Natural killer cell treated with Interleukin-12 subunit alpha and Interleukin-12 subunit beta and Interleukin-15 and Interleukin-18, amount 100 ng/mL, for 72 hours (primary cell): Measurements from ENCODE around the gene CAST. TPM values are rescaled to one million over a fixed set of nuclear protein-coding genes. Genes with fewer than 3 reads are reported as not detected.
"Not testable (repeated sequence)": the region's sequence is repeated elsewhere in the genome, so short reads cannot be mapped to it uniquely, and the experiment has no call there.

Experiments
- ATAC-seq, 2 donors: fragments of 150-1000 bp; cut with Tn5 transposase in 1 of 2; sonication (Bioruptor Pico), chemical (Tn5 transposase) in 1 of 2; 2 replicates each; pipeline ENCODE4 v1.10.0; 2021
- DNase-seq: peaks from one replicate; pipeline ENCODE4 v3.0.0; 2022; ENCODE audit warnings: low spot score
- H3K27ac Mint-ChIP-seq, 2 donors: 1 replicate in 1 of 2; 2 replicates in 1 of 2; pipeline ENCODE4 v1.8.0; 2022; ENCODE audit warnings: mixed read lengths in 2 of 2, mild to moderate bottlenecking in 1 of 2, moderate library complexity in 1 of 2
- H3K27me3 Mint-ChIP-seq, 2 donors: 1 replicate in 1 of 2; 2 replicates in 1 of 2; pipeline ENCODE4 v1.8.0; 2022; ENCODE audit warnings: mixed read lengths in 2 of 2
- H3K36me3 Mint-ChIP-seq: one replicate; pipeline ENCODE4 v1.8.0; 2022; ENCODE audit warnings: mixed read lengths
- H3K4me1 Mint-ChIP-seq, 2 donors: 1 replicate in 1 of 2; 2 replicates in 1 of 2; pipeline ENCODE4 v1.8.0; 2022; ENCODE audit warnings: low read depth in 2 of 2, mixed read lengths in 2 of 2, mild to moderate bottlenecking in 1 of 2
- H3K4me3 Mint-ChIP-seq: one replicate; pipeline ENCODE4 v1.8.0; 2022; ENCODE audit warnings: mixed read lengths
- H3K9me3 Mint-ChIP-seq: 2 replicates; pipeline ENCODE4 v1.8.0; 2022; ENCODE audit warnings: mixed read lengths
- total RNA-seq, 2 donors: library from RNA; stranded (reverse); gene quantifications; one replicate each; pipeline ENCODE4 v1.2.3, GENCODE V29; 2022

Gene CAST
- total RNA-seq, 2 donors from 2014 or later = 86.3 to 101 TPM

DNA sequence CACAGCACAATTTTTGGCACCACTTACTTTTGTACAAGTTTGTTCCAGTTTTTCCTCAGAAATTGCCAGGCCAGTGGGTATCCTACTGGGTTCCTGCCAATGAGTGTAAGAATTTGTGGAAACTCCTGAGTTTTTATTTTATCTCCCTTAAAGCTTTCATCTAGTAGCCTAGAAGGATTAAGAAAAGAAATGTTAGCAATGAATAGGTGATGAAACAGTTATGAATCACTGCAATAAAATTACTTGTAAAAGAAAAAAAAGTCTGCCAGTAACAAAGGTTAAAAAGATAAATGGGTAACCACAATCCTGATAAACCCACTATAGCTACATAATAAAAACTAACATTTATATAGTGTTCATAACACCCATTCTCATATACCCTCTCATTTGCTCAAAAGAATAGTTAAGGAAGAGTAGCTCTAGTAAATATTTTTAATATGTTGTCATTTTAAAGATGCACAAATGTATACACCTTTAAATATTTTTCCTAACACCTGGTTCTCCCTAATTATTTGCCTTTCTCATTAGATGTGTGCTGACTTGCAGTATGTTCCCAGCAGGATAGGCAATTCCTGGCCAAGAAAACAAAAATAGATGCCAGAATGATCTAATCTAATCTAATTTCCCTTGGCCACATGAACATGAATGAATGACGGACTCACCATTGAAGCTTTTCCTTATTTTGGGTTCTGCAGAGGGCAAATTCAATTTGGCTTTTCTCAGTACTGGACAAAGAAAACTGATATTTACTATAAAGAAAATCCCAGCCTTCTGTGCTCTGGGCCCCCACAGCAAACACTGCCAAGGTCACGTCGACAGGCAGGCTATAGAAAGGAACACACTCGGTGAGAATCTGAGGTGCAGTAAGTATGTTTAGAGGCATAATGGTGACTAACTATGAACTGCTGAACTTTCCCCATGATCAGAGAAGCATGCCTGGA is 119.1 kb downstream of the CAST start:
- H3K4me3 Mint-ChIP-seq = no peak overlapping the region
- H3K4me1 Mint-ChIP-seq = peaks cover 0 to 8% of the 10 kb centered on the region in 2 donors
- DNase-seq (no peak), ATAC-seq (no peak)
- peaks cover 39% of the 10 kb centered on the region for H3K36me3 Mint-ChIP-seq
- no peaks in the 10 kb centered on the region for H3K9me3 Mint-ChIP-seq
- no peaks in the 10 kb centered on the region for H3K27me3 Mint-ChIP-seq
- peak overlapping the region; percentile 24 to 53 for H3K27ac Mint-ChIP-seq

GRCh38 chr5:96783326-96783725 is 121.2 kb downstream of the CAST start:
- ATAC-seq = no peak
- H3K4me1 Mint-ChIP-seq = peaks cover 0 to 6% of the 10 kb centered on the region in 2 donors
- peak overlapping the region; percentile 33 to 58 for H3K27ac Mint-ChIP-seq

DNA sequence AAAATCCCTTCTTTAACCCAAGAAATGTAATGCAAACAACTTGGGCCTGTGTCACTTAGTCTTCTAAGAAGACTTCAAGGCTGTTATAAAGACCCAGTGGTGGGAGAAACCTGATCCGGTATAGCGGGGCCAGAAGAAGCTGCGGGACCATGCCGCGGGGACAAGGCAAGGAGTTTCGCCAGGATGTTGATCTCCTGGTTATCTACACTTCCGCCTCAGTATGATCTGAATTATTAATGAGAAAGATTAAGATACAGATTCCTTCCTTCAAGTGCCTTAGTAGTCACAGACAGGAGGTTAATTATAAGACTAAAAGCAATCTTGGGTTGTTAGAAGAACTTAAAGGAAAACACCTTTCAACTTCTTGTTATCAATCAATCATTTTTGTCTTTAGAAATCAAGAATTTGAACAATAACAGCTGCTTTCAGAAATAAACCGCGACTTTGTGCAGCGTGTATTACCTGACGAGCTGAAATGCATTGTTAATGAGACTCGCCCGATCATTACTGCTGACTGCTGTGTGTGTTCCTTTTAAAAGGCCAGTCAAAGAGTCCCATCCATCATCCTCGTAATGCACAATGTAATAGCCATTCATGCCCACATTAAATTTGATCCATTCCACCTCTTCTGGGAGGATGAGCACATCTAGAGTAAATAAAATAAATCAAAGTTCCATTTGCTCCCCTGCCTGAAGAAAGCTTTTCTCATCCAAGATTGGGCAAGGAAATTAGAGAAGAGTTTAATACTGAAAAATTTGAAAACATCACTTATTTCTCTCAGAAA is 123.3 kb downstream of the CAST start:
- Mint-ChIP-seq H3K36me3 (peaks cover 34% of the 10 kb centered on the region), H3K4me1 (peaks cover 6% of the 10 kb centered on the region in 2 donors), H3K27ac (peak overlapping the region; percentile 7 to 74), H3K9me3 (no peaks in the 10 kb centered on the region), H3K27me3 (no peaks in the 10 kb centered on the region), H3K4me3 (no peak overlapping the region)
- DNase-seq (no peak), ATAC-seq (no peak)

More at GRCh38 chr5:96783326-96783725, 121.2 kb downstream of the CAST start:
- no peak for DNase-seq
- Mint-ChIP-seq H3K9me3 (no peaks in the 10 kb centered on the region), H3K27me3 (no peaks in the 10 kb centered on the region), H3K4me3 (no peak overlapping the region), H3K36me3 (peaks cover 28% of the 10 kb centered on the region)

DNA sequence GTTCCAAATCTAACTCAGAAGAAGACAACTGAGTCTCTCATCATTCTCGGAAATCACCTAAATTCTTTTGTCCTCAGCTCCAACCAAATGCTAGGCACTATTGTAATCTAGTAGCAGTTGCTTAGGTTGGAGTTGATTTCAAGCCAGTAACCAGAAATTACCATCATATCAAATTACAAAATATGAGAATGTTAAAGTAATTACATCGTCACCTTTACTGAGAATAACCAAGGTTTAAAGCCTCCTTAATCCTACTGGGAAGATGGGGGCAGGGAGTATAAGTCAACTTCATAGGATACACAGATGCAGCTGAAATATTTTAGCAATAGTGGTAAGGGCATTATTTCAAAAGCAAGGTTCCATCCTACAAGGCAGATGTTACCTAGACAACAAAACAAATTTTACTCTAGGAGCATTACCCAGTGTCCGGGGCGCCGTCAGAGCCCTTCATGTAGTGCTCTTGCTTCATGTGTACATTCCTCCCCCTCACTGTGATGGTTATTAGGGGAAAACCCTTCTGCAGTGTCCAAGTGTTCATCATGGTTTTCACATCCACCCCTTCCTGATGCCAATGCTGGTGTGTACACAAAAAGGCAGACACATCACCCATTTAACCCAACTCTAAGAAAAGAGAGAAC is 126.1 kb downstream of the CAST start:
- H3K27ac Mint-ChIP-seq = peak overlapping the region in 1 of 2 donors; percentile 65
- ATAC-seq (peak in 1 of 2 donors; percentile 57), DNase-seq (no peak)
- no peak overlapping the region for H3K4me3 Mint-ChIP-seq
- peaks cover 41% of the 10 kb centered on the region for H3K36me3 Mint-ChIP-seq
- no peaks in the 10 kb centered on the region for H3K9me3 Mint-ChIP-seq
- H3K27me3 Mint-ChIP-seq = no peaks in the 10 kb centered on the region
- peaks cover 12 to 16% of the 10 kb centered on the region in 2 donors for H3K4me1 Mint-ChIP-seq

DNA sequence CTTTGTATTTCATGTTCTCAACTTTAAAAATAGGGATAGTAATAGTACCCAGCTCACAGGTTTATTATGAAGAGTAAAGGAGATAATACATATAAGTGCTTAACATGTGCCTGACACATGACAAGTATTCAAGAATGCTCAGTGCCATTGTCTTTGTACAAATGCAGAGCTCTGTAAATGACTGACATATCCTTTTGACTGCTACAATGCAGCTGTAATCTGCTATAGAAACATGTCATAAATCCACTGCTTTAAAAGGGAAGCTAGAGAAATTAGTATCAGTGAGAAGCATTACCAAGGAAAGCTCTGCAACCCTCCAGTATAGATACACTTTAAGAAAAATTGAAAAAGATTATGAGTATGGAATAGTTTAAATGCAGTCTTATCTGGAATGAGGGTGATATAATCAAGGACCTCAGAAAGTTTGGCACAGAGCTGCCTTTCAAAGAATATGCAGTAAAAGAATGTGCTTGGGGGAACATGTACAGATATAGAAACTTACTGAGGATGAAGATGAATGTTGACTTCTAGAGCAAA is 127.7 kb downstream of the CAST start:
- peaks cover 18 to 28% of the 10 kb centered on the region in 2 donors for H3K4me1 Mint-ChIP-seq
- ATAC-seq (no peak), DNase-seq (no peak)
- peak overlapping the region; percentile 29 to 37 for H3K27ac Mint-ChIP-seq
- no peak overlapping the region for H3K4me3 Mint-ChIP-seq
- H3K36me3 Mint-ChIP-seq = peaks cover 46% of the 10 kb centered on the region
- no peaks in the 10 kb centered on the region for H3K27me3 Mint-ChIP-seq
- no peaks in the 10 kb centered on the region for H3K9me3 Mint-ChIP-seq

DNA sequence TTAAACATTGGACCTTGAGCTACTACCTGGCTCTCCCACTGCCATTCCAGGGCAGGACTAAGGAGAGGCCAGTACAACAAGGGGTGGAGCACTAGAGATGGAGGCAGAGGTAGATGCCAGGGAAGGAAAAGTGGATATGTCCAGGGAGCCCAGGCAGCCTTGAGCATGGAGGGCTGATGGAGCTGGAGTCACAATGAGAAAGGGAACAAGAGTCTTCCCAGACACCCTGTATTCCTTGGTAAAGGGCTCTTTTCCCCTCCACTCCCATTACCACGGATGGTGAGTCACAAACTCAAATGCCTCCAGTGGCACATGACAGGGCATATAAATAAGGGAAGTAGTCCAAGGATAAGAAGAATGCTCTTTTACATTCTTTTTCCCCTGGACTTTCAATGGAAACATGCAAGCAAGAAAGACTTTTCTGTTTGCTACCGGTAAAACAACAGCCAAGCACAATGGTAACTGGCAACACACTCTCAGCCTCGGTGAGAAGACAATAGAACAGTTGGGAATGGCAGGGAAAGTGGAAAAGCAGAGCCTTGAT is 128.9 kb downstream of the CAST start:
- DNase-seq = no peak
- no peak overlapping the region for H3K4me3 Mint-ChIP-seq
- H3K36me3 Mint-ChIP-seq = peaks cover 48% of the 10 kb centered on the region

DNA sequence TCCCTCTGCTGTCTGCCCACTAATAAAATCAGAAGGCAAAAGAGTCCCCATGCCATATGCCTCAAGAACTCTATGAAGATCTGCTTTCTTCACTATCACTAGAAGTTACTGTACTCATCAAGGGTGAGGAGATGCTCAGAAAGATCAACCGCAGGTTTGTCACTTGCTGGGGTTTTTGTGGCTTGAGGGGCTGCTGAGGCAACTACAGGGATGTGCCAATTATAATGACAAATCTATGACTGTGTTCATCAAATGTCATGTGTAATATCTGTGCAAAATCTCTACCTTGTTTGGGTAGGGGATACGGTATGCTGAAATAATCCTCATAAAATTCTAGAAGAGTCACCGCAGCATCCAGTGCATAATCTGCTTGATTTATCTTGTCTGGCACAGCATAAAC is 132.6 kb downstream of the CAST start:
- H3K27me3 Mint-ChIP-seq = no peaks in the 10 kb centered on the region
- peak overlapping the region; percentile 58 for H3K4me3 Mint-ChIP-seq
- ATAC-seq = peak; percentile 96
- peaks cover 62% of the 10 kb centered on the region for H3K36me3 Mint-ChIP-seq
- H3K9me3 Mint-ChIP-seq = no peaks in the 10 kb centered on the region
- peak; percentile 85 for DNase-seq
- peak overlapping the region; percentile 32 to 74 for H3K27ac Mint-ChIP-seq
- peaks cover 40 to 47% of the 10 kb centered on the region in 2 donors for H3K4me1 Mint-ChIP-seq

More for the DNA sequence above, 128.9 kb downstream of the CAST start:
- ATAC-seq = no peak
- no peaks in the 10 kb centered on the region for H3K9me3 Mint-ChIP-seq
- peaks cover 30 to 37% of the 10 kb centered on the region in 2 donors for H3K4me1 Mint-ChIP-seq
- no peaks in the 10 kb centered on the region for H3K27me3 Mint-ChIP-seq
- H3K27ac Mint-ChIP-seq = peak overlapping the region; percentile 29 to 37

GRCh38 chr5:96795626-96796025 is 133.4 kb downstream of the CAST start:
- peak overlapping the region; percentile 32 to 74 for H3K27ac Mint-ChIP-seq
- no peak for DNase-seq
- peak overlapping the region; percentile 58 for H3K4me3 Mint-ChIP-seq

GRCh38 chr5:96796434-96796833 is 134.3 kb downstream of the CAST start:
- no peak for DNase-seq
- Mint-ChIP-seq H3K4me3 (no peak overlapping the region), H3K36me3 (peaks cover 52% of the 10 kb centered on the region), H3K9me3 (no peaks in the 10 kb centered on the region), H3K4me1 (peaks cover 37 to 44% of the 10 kb centered on the region in 2 donors), H3K27me3 (no peaks in the 10 kb centered on the region), H3K27ac (peak overlapping the region in 1 of 2 donors; percentile 74)
- no peak for ATAC-seq

More at GRCh38 chr5:96795626-96796025, 133.4 kb downstream of the CAST start:
- Mint-ChIP-seq H3K4me1 (peaks cover 44 to 50% of the 10 kb centered on the region in 2 donors), H3K27me3 (no peaks in the 10 kb centered on the region), H3K36me3 (peaks cover 60% of the 10 kb centered on the region), H3K9me3 (no peaks in the 10 kb centered on the region)
- ATAC-seq = no peak

GRCh38 chr5:96801718-96802117 is 139.5 kb downstream of the CAST start:
- not testable (repeated sequence) for H3K9me3 Mint-ChIP-seq, ATAC-seq, H3K27ac Mint-ChIP-seq, DNase-seq, H3K27me3 Mint-ChIP-seq, H3K4me3 Mint-ChIP-seq
- H3K36me3 Mint-ChIP-seq = peaks cover 42% of the 10 kb centered on the region
- peaks cover 49 to 52% of the 10 kb centered on the region in 2 donors for H3K4me1 Mint-ChIP-seq

DNA sequence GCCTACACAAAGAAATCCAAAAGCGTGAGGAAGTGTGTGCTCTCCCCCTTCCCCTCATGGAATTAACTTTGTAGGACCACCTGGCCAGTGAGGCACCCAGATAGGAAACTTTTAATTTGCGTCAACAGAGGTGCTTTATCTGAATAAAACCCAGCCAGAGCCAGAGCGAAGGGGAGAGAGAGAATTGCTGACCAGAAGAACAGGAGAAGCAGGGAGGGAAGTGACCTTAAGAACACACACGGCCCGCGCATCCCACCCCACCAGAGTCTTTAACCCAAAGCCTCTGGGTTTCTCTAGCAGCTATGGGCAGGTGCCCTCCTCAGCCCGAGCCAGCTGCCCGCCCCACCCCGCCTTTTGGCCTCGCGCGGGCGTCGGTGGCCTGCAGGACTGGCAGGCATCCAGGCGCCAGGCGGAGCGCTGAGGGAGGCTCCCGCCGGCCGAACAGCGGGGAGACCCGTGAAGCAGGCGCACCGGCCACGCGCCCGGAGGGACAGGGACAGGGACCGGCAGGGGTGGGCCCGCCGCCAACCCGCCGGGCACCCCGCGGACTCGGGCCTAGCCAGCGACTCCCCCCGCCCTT is 145.0 kb downstream of the CAST start:
- ATAC-seq (peak in 1 of 2 donors; percentile 59), DNase-seq (peak; percentile 77)
- H3K36me3 Mint-ChIP-seq = peaks cover 18% of the 10 kb centered on the region
- H3K9me3 Mint-ChIP-seq = no peaks in the 10 kb centered on the region
- H3K4me1 Mint-ChIP-seq = peaks cover 49 to 58% of the 10 kb centered on the region in 2 donors
- H3K27ac Mint-ChIP-seq = peak overlapping the region; percentile 94 to 99
- no peaks in the 10 kb centered on the region for H3K27me3 Mint-ChIP-seq
- peak overlapping the region; percentile 93 for H3K4me3 Mint-ChIP-seq

GRCh38 chr5:96808541-96808828 is 146.3 kb downstream of the CAST start:
- Mint-ChIP-seq H3K27me3 (no peaks in the 10 kb centered on the region), H3K27ac (peak overlapping the region; percentile 94 to 99), H3K4me1 (peaks cover 39 to 48% of the 10 kb centered on the region in 2 donors), H3K9me3 (no peaks in the 10 kb centered on the region), H3K36me3 (peaks cover 9% of the 10 kb centered on the region), H3K4me3 (peak overlapping the region; percentile 93)
- DNase-seq = no peak
- ATAC-seq = no peak
